AG10803 (cell line): ENCODE data around the gene SMURF2.
A peak's percentile ranks its signal among the peaks of the same experiment; 100 is the strongest.

Experiments
- DNase-seq: peaks from one replicate; pipeline ENCODE4 v3.0.0; 2010; ENCODE audit warnings: low read depth
- H3K4me3 ChIP-seq: 2 replicates; pipeline ENCODE4 v1.5.1; 2011; ENCODE audit warnings: mild to moderate bottlenecking, low read length, control low read depth
- CTCF ChIP-seq: conservative IDR thresholded peaks from 2 replicates; pipeline ENCODE4 v1.5.1; 2011; ENCODE audit warnings: mild to moderate bottlenecking, low read length, control low read depth, inconsistent platforms

SMURF2 gene

GRCh38 chr17:64653325-64653984 lies 8.7 kb downstream of the SMURF2 start:
- DNase-seq, result peak; percentile 60

DNA sequence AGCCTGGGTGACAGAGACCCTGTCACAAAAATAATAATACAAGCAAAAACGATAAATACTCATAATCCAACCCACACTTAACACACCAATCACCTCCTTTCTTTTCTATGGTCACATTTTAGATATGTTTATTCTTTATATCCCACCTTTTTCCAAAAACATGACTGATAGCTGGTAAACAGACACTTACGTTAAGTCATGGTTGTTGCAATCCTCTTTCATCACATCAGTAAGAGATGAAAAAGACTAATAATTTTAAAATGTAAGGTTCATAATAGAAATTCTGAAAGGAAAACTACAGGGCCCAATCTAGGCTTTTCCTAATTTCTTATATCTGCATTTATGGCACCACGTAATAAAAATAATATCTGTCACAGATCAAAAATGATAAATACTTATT lies 10.2 kb downstream of the SMURF2 start:
- no peak overlapping the region for H3K4me3 ChIP-seq
- TF ChIP-seq CTCF, result no peak
- peak; percentile 18 for DNase-seq

More at GRCh38 chr17:64653325-64653984, 8.7 kb downstream of the SMURF2 start:
- no peak for TF ChIP-seq CTCF
- H3K4me3 ChIP-seq, result no peak overlapping the region; the same call in 1 of the 2 replicates

GRCh38 chr17:64648234-64648633 lies 13.9 kb downstream of the SMURF2 start:
- no peak for TF ChIP-seq CTCF
- peak; percentile 63 for DNase-seq
- no peak overlapping the region for H3K4me3 ChIP-seq

- no peak for DNase-seq
- H3K4me3 ChIP-seq, result no peak overlapping the region
- no peak for TF ChIP-seq CTCF
These were observed 14.3 kb downstream of the SMURF2 start for GRCh38 chr17:64647817-64648216.

- no peak for TF ChIP-seq CTCF
- H3K4me3 ChIP-seq, result no peak overlapping the region
- no peak for DNase-seq
These were observed 22.6 kb downstream of the SMURF2 start for GRCh38 chr17:64639516-64639915.

GRCh38 chr17:64638552-64639203 lies 23.4 kb downstream of the SMURF2 start:
- DNase-seq, result peak; percentile 86
- TF ChIP-seq CTCF, result no peak
- no peak overlapping the region for H3K4me3 ChIP-seq
